Fibroblast of peridontal ligament (primary cell): ENCODE data around the gene EVC2.

ENCODE experiments used
- DNase-seq: peaks from one replicate; pipeline ENCODE4 v3.0.0-alpha.2; 2010; ENCODE audit errors: extremely low read depth

EVC2 gene

GRCh38 chr4:5713861-5714260 is 5.5 kb upstream of the EVC2 start:
- no peak for DNase-seq

GRCh38 chr4:5712931-5713330 is 4.6 kb upstream of the EVC2 start:
- no peak for DNase-seq

- peak; percentile 35 for DNase-seq
These were observed 4.2 kb upstream of the EVC2 start for GRCh38 chr4:5712517-5712916.

GRCh38 chr4:5711479-5712184 is 3.3 kb upstream of the EVC2 start:
- peak; percentile 45 for DNase-seq

- peak; percentile 77 for DNase-seq
These were observed 2.7 kb upstream of the EVC2 start, which contains the start of gene EVC for GRCh38 chr4:5710961-5711478. TSS of gene EVC (plus strand) at chr4:5711201. CDS start at chr4:5711381, 180 bp downstream.

- peak; percentile 49 for DNase-seq
These were observed 2.0 kb upstream of the EVC2 start for GRCh38 chr4:5710065-5710960.

- no peak for DNase-seq
These were observed 832 bp upstream of the EVC2 start for GRCh38 chr4:5709207-5709575.

- DNase-seq, result no peak
These were observed 446 bp downstream of the EVC2 start for GRCh38 chr4:5707778-5708448.

- no peak for DNase-seq
These were observed 993 bp downstream of the EVC2 start for GRCh38 chr4:5707366-5707765.

GRCh38 chr4:5706486-5707290 is 1.7 kb downstream of the EVC2 start:
- DNase-seq, result no peak

GRCh38 chr4:5705647-5706320 is 2.6 kb downstream of the EVC2 start:
- no peak for DNase-seq

- DNase-seq, result no peak
These were observed 4.1 kb downstream of the EVC2 start for GRCh38 chr4:5704276-5704675.

- no peak for DNase-seq
These were observed 4.5 kb downstream of the EVC2 start for GRCh38 chr4:5703831-5704230.

GRCh38 chr4:5701971-5702370 is 6.4 kb downstream of the EVC2 start:
- DNase-seq, result no peak

GRCh38 chr4:5700459-5700858 is 7.9 kb downstream of the EVC2 start:
- no peak for DNase-seq

GRCh38 chr4:5696341-5696740 is 12.0 kb downstream of the EVC2 start:
- DNase-seq, result no peak

- peak; percentile 35 for DNase-seq
These were observed 14.5 kb downstream of the EVC2 start for GRCh38 chr4:5693871-5694270.

- DNase-seq, result no peak
These were observed 16.7 kb downstream of the EVC2 start for GRCh38 chr4:5691491-5692132.

- no peak for DNase-seq
These were observed 19.3 kb downstream of the EVC2 start for GRCh38 chr4:5689065-5689464.

GRCh38 chr4:5686338-5686737 is 22.0 kb downstream of the EVC2 start:
- DNase-seq, result no peak
